ENCODE data around the gene KPNB1.

KPNB1 gene

GRCh38 chr17:47728214-47728877 is 78.6 kb downstream of the KPNB1 start:
- DNase-seq (ENCODE audit: low read depth in 2 of 2) = no peak

- DNase-seq (ENCODE audit: low read depth in 2 of 2) = no peak
These were observed 79.8 kb downstream of the KPNB1 start for GRCh38 chr17:47729476-47729875.

GRCh38 chr17:47730681-47731080 is 81.0 kb downstream of the KPNB1 start:
- no peak for DNase-seq (ENCODE audit: low read depth in 2 of 2)

GRCh38 chr17:47731396-47731795 is 81.7 kb downstream of the KPNB1 start:
- DNase-seq (ENCODE audit: low read depth in 2 of 2) = no peak

GRCh38 chr17:47732399-47733046 is 82.8 kb downstream of the KPNB1 start:
- no peak for DNase-seq (ENCODE audit: low read depth in 2 of 2)

GRCh38 chr17:47733047-47733673 is 83.4 kb downstream of the KPNB1 start, which contains the start of gene TBX21:
Gene TBX21, plus strand, starts transcription at chr17:47733236. Its CDS starts 219 bp downstream, at chr17:47733455.
- peak; percentile 87 for DNase-seq (ENCODE audit: low read depth in 2 of 2)

- no peak for DNase-seq (ENCODE audit: low read depth in 2 of 2)
These were observed 84.1 kb downstream of the KPNB1 start for GRCh38 chr17:47733674-47734410.

GRCh38 chr17:47735139-47735464 is 85.4 kb downstream of the KPNB1 start:
- no peak for DNase-seq (ENCODE audit: low read depth in 2 of 2)

Data from activated CD4-positive, alpha-beta T cell treated with anti-CD3 and anti-CD28 coated beads for 24 hours (primary cell).